Kidney (tissue), 14 donors: ENCODE measurements around the gene ZNF57. TPM values are rescaled to one million over a fixed set of nuclear protein-coding genes. Genes with fewer than 3 reads are reported as not detected.
A peak's percentile ranks its signal among the peaks of the same experiment; 100 is the strongest.

Experiments
- DNase-seq, 5 donors: peaks; one replicate each; pipeline ENCODE4 v3.0.0-alpha.2; 2013 to 2020
- FAIRE-seq: peaks from 2 replicates; lab custom pipeline; 2012; peaks lifted over from hg19 to GRCh38; lab: Jason Lieb, UNC
- H3K27ac ChIP-seq, 2 donors: one replicate each; pipeline ENCODE4 v1.7.0; 2013; ENCODE audit warnings: low read depth in 2 of 2, low read length in 2 of 2, inconsistent platforms in 1 of 2
- H3K27me3 ChIP-seq: one replicate; pipeline ENCODE4 v1.7.1; 2013; ENCODE audit warnings: low read length, inconsistent platforms; ENCODE audit not compliant: control insufficient read depth, insufficient read depth
- H3K36me3 ChIP-seq, 3 donors: one replicate each; pipeline versions ENCODE4 v1.7.0 to v1.7.1; 2013; ENCODE audit warnings: low read length in 3 of 3, control low read depth in 1 of 3, inconsistent platforms in 1 of 3; ENCODE audit not compliant: insufficient read depth in 3 of 3, control insufficient read depth in 2 of 3
- H3K4me1 ChIP-seq, 3 donors: one replicate each; pipeline versions ENCODE4 v1.7.0 to v1.7.1; 2013; ENCODE audit warnings: low read length in 3 of 3, inconsistent platforms in 1 of 3, low read depth in 1 of 3; ENCODE audit not compliant: control insufficient read depth in 2 of 3, insufficient read depth in 2 of 3
- H3K4me3 ChIP-seq, 3 donors: one replicate each; pipeline versions ENCODE4 v1.7.0 to v1.8.1; 2013; ENCODE audit warnings: low read length in 3 of 3, control low read depth in 1 of 3, inconsistent platforms in 1 of 3
- H3K9ac ChIP-seq, 3 donors: one replicate each; pipeline versions ENCODE4 v1.7.0 to v1.7.1; 2013; ENCODE audit warnings: low read length in 3 of 3, control low read depth in 1 of 3, inconsistent platforms in 1 of 3
- H3K9me3 ChIP-seq, 3 donors: one replicate each; pipeline versions ENCODE4 v1.7.0 to v1.7.1; 2013; ENCODE audit warnings: low read length in 3 of 3, control low read depth in 1 of 3, inconsistent platforms in 1 of 3; ENCODE audit not compliant: control insufficient read depth in 2 of 3, insufficient read depth in 1 of 3
- intact Hi-C: fragments of 100-400 bp; cut with DNase I; formaldehyde crosslinking; loops from one replicate; pipeline ENCODE4 v1.11.1; 2022
- polyA plus RNA-seq: library from polyadenylated mRNA; stranded (reverse); fragments of 350-450 nt; fragmentation: Illumina TruSeq; extraction: RNeasy Lipid Tissue Mini Kit (QIAGEN cat#74804); gene quantifications from one replicate; pipeline ENCODE4 v1.2.3, GENCODE V29; 2014; ENCODE audit warnings: low read depth, low replicate concordance; ENCODE audit not compliant: insufficient read depth
- total RNA-seq: library from RNA; stranded (reverse); fragmentation: NEBNext Ultra II Directional; extraction: Animal tissue kit (Norgen Biotek cat#: 25700); gene quantifications from one replicate; pipeline ENCODE4 v1.2.1, GENCODE V29; 2021
- TF ChIP-seq, protein P1 (sequence below): IDR thresholded peaks from 3 replicates; pipeline ENCODE4 v1.5.1; 2012; ENCODE audit warnings: mild to moderate bottlenecking, moderate library complexity, borderline replicate concordance; ENCODE audit not compliant: insufficient read depth; ENCODE audit errors: extremely low read depth
- donor health status: control.
- donor health status: control.
- donor health status: control.
- donor health status: control.
- donor health status: control.
- donor health status: DM: yes; HTN: yes; CAD: no.
- donor health status: Normal renal cell carcinoma (clear cell type).

Gene ZNF57
- total and polyA plus RNA-seq, 2 donors from 2014 or later = 6.1 to 6.2 TPM

DNA sequence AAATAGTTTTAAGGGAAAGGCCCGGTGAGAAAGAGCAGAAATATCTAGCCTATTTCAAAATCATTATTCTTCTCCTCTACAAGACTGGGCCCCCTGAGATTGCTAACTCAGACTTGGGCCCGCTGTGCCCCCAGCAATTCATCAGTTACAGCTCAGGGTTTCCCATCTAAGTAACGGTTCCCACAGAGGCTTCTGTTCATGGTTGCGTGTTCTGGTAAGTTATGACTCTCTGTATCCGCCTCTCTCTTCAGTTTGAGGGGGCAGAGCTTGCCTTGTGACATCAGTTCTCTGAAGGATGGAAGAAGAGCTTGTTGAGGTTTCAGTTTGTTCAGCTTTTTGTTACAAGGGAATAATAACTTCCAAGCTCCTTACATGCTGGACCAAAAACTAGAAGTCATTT, 11.6 kb downstream of the ZNF57 start:
- Histone ChIP-seq H3K27me3 (no peaks in the 10 kb centered on the region), H3K4me3 (no peak overlapping the region), H3K4me1 (no peaks in the 10 kb centered on the region), H3K36me3 (peaks cover 4 to 10% (median 7%) of the 10 kb centered on the region in 3 donors), H3K9me3 (peaks cover 0 to 7% (median 4%) of the 10 kb centered on the region in 3 donors), H3K27ac (no peak overlapping the region), H3K9ac (no peak overlapping the region)
- DNase-seq (no peak), FAIRE-seq (no peak)
- intact Hi-C loops = no loop called here
- TF ChIP-seq, protein P1, sequence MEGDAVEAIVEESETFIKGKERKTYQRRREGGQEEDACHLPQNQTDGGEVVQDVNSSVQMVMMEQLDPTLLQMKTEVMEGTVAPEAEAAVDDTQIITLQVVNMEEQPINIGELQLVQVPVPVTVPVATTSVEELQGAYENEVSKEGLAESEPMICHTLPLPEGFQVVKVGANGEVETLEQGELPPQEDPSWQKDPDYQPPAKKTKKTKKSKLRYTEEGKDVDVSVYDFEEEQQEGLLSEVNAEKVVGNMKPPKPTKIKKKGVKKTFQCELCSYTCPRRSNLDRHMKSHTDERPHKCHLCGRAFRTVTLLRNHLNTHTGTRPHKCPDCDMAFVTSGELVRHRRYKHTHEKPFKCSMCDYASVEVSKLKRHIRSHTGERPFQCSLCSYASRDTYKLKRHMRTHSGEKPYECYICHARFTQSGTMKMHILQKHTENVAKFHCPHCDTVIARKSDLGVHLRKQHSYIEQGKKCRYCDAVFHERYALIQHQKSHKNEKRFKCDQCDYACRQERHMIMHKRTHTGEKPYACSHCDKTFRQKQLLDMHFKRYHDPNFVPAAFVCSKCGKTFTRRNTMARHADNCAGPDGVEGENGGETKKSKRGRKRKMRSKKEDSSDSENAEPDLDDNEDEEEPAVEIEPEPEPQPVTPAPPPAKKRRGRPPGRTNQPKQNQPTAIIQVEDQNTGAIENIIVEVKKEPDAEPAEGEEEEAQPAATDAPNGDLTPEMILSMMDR = no peak

DNA sequence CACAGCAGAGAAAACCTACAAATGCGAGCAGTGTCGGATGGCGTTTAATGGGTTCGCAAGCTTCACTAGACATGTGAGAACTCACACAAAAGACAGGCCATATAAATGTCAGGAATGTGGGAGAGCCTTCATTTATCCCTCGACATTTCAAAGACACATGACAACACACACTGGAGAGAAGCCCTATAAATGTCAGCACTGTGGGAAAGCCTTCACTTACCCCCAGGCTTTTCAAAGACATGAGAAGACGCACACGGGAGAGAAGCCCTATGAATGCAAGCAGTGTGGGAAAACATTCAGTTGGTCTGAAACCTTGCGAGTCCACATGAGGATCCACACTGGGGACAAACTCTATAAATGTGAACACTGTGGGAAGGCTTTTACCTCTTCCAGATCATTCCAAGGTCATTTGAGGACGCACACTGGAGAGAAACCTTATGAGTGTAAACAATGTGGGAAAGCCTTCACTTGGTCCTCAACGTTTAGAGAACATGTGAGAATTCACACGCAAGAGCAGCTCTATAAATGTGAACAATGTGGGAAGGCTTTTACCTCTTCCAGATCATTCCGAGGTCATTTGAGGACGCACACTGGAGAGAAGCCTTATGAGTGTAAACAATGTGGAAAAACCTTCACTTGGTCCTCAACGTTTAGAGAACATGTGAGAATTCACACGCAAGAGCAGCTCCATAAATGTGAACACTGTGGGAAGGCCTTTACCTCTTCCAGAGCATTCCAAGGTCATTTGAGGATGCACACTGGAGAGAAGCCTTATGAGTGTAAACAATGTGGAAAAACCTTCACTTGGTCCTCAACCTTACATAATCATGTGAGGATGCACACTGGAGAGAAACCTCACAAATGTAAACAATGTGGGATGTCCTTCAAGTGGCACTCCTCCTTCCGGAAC, 16.8 kb downstream of the ZNF57 start:
- TF ChIP-seq, protein P1 = no peak
- H3K4me1 ChIP-seq = no peaks in the 10 kb centered on the region
- peaks cover 1 to 17% (median 7%) of the 10 kb centered on the region in 3 donors for H3K9me3 ChIP-seq
- no peak overlapping the region for H3K27ac ChIP-seq
- no peak overlapping the region for H3K9ac ChIP-seq
- H3K36me3 ChIP-seq = peaks cover 12 to 20% (median 18%) of the 10 kb centered on the region in 3 donors
- no peak for DNase-seq
- H3K4me3 ChIP-seq = peak overlapping the region in 2 of 3 donors; percentile 3 to 4
- FAIRE-seq = no peak
- H3K27me3 ChIP-seq = no peaks in the 10 kb centered on the region
- intact Hi-C loops = no loop called here

DNA sequence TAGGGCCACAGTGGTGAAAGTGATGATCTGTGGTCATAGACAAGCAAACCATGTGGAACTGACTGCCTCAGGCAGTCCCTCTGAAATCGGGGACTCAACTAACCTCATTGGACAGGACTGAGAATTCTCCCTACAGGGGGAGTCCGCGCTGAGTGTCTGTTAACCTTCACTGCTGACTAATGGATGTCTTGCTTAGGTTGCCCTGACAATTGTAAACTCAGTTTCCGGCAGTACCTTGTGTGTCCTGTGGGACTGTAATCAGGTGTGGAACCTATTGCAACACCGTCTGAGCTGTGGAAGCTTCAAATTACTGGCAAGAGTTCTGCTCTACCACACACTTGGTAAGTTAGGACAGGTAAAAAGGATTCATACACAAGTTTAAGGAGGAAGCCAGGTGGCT, 22.3 kb downstream of the ZNF57 start:
- Histone ChIP-seq H3K9me3 (peaks cover 0 to 3% (median under 1%) of the 10 kb centered on the region in 3 donors), H3K4me3 (no peak overlapping the region), H3K27me3 (no peaks in the 10 kb centered on the region), H3K36me3 (peaks cover 1 to 6% (median 2%) of the 10 kb centered on the region in 3 donors), H3K9ac (no peak overlapping the region), H3K4me1 (peaks cover 0 to 10% (median 0%) of the 10 kb centered on the region in 3 donors), H3K27ac (no peak overlapping the region)
- TF ChIP-seq, protein P1 = no peak
- intact Hi-C loops = no loop called here
- FAIRE-seq = no peak
- peak in 1 of 5 donors; percentile 24 for DNase-seq
